GM19455 (cell line): ENCODE results near the gene KLK2.

Experiments
- ATAC-seq: cut with Tn5 transposase; IDR thresholded peaks from one replicate; pipeline ENCODE4 v1.9.1; 2021; ENCODE audit not compliant: unreplicated experiment

The KLK2 gene

GRCh38 chr19:50921426-50922316 is 48.4 kb downstream of the KLK2 start:
- ATAC-seq = no peak

- no peak for ATAC-seq
Measured at GRCh38 chr19:50922317-50922853, 49.1 kb downstream of the KLK2 start.

- ATAC-seq = no peak
Measured at GRCh38 chr19:50924586-50924985, 51.3 kb downstream of the KLK2 start.

GRCh38 chr19:50925734-50926133 is 52.5 kb downstream of the KLK2 start:
- no peak for ATAC-seq

- no peak for ATAC-seq
Measured at GRCh38 chr19:50926144-50926543, 52.9 kb downstream of the KLK2 start.

- ATAC-seq = no peak
Measured at GRCh38 chr19:50928831-50929230, 55.6 kb downstream of the KLK2 start.
